VCaP (cell line): ENCODE results near the gene PADI3.
"Not testable (repeated sequence)": the region's sequence is repeated elsewhere in the genome, so short reads cannot be mapped to it uniquely, and the experiment has no call there.

Experiments
- H3K27ac ChIP-seq: fragments of 450-650 bp; 2 replicates; pipeline ENCODE4 v1.5.1; 2017
- CTCF ChIP-seq: fragments of 450-650 bp; conservative IDR thresholded peaks from 2 replicates; pipeline ENCODE4 v1.5.1; 2017; ENCODE audit warnings: mild to moderate bottlenecking, moderate library complexity

The PADI3 gene

GRCh38 chr1:17314491-17314971 lies 65.6 kb downstream of the PADI3 start:
- no peak overlapping the region for H3K27ac ChIP-seq
- no peak for TF ChIP-seq CTCF

- no peak overlapping the region for H3K27ac ChIP-seq
- no peak for TF ChIP-seq CTCF
Measured at GRCh38 chr1:17315542-17316130, 66.7 kb downstream of the PADI3 start.

- no peak for TF ChIP-seq CTCF
- H3K27ac ChIP-seq = no peak overlapping the region
Measured at GRCh38 chr1:17316704-17317103, 67.8 kb downstream of the PADI3 start.

GRCh38 chr1:17318262-17318661 lies 69.4 kb downstream of the PADI3 start:
- no peak for TF ChIP-seq CTCF
- H3K27ac ChIP-seq = no peak overlapping the region

GRCh38 chr1:17319561-17320350 lies 70.9 kb downstream of the PADI3 start:
- TF ChIP-seq CTCF = no peak

GRCh38 chr1:17321857-17322390 lies 73.0 kb downstream of the PADI3 start:
- not testable (repeated sequence) for H3K27ac ChIP-seq

More at GRCh38 chr1:17319561-17320350, 70.9 kb downstream of the PADI3 start:
- no peak overlapping the region for H3K27ac ChIP-seq

- no peak for TF ChIP-seq CTCF
Measured at GRCh38 chr1:17328855-17329254, 80.0 kb downstream of the PADI3 start.

GRCh38 chr1:17329610-17330009 lies 80.7 kb downstream of the PADI3 start:
- no peak overlapping the region for H3K27ac ChIP-seq
- TF ChIP-seq CTCF = no peak

More at GRCh38 chr1:17328855-17329254, 80.0 kb downstream of the PADI3 start:
- H3K27ac ChIP-seq = no peak overlapping the region
